Activated CD8-positive, alpha-beta memory T cell treated with anti-CD3 and anti-CD28 coated beads for 4 hours (primary cell): Measurements from ENCODE around the gene SHC2.
"Not testable (repeated sequence)": the region's sequence is repeated elsewhere in the genome, so short reads cannot be mapped to it uniquely, and the experiment has no call there.

Experiments
- DNase-seq, 2 donors: peaks; one replicate each; pipeline ENCODE4 v3.0.0-alpha.2; 2020; ENCODE audit warnings: low read depth in 2 of 2

Gene SHC2

DNA sequence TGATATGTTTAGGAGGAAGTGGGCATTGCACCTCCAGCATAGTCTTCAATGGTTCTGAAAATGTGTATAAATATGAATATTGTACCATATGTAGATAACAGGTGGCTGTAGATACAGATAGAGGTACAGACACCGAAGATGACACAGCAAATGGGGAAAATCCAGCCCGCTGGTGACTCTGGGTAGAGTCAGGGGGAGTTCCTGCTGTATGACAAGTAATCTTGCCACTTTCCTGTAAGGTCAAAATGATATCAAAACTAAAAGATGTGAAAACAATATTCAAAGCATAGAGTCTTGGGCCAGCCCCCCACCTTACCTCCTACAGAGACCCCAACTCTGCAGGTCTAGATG is 69.7 kb downstream of the SHC2 start:
- no peak for DNase-seq

DNA sequence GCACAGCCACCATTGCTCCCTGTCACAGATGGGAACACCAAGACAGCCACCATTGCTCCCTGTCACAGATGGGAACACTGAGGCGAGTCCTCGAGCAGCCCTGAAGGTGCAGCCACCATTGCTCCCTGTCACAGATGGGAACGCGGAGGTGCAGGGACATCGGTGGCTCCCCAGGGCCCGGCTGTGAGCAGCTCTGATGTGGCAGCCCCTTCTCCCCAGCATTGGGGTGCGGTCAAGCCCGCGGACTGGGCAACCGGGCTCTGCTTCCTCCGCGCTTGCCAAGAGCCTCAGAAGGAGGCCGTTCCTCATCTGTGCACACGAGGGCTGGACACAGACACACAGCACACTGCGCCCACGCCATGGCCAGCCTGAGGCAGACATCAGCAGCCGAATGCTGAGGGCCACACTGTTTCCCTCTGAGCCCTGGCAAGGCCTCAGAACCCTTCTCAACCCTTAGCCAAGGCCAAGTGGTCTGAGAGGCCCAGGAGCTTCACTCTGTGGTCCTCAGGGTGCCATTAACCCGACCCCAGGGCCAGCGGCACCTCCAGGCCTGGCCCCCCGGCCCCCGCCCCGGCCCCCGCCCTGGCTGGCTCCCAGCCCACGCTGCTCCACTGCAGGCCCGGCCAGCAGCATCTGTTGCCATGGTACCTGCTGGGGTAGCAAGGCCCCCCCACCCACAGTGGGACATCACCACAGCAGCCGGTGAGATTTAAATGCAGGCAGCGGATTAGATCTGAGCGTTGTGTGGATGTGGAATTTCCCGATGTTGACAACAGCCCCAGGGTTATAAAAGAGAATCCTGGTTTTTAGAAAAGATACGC is 70.2 kb downstream of the SHC2 start:
- DNase-seq = no peak

DNA sequence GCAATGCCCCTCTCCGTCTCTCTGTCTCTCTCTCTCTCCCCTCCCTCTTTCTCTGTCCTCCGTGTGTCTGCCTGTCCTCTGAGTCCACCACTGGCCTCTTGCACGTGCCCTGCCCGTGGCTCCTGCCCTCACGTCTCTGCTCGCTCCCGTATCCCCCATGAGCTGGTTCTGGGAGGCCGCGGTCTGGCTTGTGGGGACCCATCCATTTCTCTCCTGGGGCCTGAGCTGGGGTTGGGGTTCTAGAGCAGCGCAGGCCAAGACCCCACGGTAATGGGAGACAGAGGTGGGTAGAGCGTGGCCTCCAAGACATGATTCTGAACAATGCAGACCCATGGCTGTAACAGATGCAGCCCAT is 70.9 kb downstream of the SHC2 start:
- DNase-seq = no peak

DNA sequence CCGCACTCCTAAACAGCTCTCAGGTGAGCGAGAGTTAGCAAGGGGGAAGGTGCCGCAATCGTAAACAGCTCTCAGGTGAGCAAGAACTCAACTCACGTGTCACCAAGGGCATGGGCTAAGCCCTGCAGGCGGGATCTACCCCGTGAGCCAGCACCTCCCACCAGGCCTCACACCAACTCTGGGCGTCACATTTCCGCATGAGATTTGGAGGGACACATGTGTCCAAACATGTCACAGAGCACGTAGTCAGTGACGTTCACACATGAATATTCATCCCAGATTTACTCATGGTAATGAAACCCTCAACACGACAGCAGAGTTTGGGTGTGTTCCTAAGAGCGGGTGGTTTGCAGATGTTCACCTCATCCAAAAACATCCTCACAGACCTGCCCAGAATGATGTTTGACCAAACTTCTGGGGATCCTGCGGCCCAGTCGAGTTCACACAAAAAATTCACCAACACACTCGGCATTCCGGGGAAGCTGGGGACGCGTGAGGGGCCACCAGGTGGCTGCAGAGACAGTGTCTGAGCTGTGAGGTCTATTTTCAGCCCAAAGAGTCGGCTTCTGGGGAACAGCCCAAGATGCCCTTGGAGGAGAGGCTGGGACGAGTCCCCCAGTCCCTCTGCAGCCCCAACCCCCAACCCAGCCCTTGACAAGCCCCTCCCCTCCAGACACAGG is 71.4 kb downstream of the SHC2 start:
- DNase-seq = no peak

DNA sequence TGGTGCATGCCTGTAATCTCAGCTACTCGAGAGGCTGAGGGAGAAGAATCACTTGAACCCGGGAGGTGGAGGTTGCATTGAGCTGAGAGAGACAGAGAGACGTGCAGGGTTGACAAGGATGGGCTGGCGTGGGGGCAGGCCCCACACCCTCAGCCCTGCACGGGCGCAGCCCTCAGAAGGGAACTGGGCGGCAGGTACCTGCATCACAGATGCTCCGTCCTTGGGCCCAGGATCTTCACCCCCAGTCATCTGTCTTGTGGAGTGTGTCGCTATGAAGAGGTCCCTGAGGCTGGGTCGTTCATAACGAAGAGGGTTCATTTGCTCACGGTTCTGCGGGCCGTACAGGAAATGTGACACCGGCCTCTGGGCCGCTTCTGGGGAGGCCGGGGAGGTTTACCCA is 72.1 kb downstream of the SHC2 start:
- no peak for DNase-seq

DNA sequence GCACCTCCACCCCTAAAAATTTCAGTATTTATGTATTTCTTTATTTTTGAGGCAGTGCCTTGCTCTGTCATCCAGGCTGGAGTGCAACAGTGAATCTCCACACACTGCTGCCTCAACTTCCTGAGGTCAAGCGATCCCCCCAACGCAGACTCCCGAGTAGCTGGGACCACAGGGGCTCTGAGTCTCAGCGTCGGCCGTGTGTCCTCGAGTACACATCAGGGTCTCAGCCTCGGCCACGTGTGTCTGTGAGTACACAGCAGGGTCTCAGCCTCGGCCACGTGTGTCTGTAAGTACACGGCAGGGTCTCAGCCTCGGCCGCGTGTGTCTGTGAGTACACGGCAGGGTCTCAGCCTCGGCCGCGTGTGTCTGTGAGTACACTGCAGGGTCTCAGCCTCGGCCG is 73.1 kb downstream of the SHC2 start:
- DNase-seq = no peak

DNA sequence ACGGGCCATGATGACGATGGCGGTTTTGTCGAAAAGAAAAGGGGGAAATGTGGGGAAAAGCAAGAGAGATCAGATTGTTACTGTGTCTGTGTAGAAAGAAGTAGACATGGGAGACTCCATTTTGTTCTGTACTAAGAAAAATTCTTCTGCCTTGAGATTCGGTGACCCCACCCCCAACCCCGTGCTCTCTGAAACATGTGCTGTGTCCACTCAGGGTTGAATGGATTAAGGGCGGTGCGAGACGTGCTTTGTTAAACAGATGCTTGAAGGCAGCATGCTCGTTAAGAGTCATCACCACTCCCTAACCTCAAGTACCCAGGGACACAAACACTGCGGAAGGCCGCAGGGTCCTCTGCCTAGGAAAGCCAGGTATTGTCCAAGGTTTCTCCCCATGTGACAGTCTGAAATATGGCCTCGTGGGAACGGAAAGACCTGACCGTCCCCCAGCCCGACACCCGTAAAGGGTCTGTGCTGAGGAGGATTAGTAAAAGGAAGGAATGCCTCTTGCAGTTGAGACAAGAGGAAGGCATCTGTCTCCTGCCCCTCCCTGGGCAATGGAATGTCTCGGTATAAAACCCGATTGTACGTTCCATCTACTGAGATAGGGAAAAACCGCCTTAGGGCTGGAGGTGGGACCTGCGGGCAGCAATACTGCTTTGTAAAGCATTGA is 74.1 kb downstream of the SHC2 start:
- not testable (repeated sequence) for DNase-seq

DNA sequence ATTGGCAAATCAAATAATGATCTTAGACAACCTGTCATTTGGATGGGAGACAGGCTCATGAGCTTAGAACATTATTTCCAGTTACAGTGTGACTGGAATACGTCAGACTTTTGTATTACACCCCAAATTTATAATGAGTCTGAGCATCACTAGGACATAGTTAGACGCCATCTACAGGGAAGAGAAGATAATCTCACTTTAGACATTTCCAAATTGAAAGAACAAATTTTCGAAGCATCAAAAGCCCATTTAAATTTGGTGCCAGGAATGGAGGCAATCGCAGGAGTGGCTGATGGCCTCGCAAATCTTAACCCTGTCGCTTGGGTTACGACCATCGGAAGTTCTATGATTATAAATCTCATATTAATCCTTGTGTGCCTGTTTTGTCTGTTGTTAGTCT is 74.6 kb downstream of the SHC2 start:
- DNase-seq = not testable (repeated sequence)

DNA sequence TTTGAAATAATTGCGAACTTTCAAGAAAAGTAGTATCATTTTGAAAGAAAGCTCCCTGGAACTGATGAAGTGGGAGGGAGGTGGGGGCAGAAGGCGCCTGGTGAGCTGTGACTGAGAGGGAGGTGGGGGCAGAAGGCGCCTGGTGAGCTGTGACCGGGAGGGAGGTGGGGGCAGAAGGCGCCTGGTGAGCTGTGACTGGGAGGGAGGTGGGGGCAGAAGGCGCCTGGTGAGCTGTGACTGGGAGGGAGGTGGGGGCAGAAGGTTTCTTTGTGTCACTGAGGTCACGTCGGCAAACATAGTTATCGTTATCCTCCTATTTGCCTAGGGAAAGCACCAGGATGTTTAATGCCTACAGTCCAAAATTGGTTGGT is 76.0 kb downstream of the SHC2 start:
- no peak for DNase-seq

DNA sequence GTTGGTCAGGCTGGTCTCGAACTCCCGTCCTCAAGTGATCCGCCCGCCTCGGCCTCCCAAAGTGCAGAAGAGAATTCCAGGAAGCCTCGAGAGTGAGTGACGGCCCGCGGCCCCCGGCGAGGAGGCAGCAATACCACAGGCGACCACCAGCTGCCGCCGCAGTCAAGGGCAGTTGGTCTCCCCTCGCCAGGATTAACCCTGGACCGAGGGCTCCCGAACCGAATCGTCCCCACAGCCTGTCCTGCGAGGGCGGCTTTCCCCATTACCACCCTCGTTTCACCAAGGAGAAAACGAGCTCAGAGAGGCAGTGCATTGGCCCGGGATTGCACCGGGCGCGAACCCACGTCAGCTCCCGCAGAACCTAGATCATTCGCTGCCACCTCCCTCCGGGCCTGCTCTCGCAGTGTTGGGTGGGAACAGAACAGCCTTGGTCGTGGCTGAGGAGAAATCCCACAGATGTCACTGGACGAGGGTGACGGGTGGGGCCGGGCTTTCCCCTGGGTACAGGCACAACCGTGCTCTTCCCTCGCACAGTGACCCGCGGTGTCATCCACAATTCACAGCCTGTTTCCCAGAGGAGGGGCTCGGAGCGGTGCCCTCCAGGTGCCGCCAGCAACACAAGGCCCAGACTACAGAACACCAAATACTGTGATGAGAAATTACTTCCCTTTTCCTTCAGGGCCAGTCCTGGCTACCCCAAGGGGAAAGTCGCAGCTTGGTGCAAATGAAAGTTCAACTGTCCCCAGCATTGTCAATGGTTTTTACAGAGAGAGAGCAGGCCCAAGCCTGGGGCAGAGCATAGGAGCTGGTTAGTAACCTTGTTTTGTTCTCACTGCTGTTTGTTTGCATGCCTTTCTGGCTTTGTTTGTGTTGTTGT is 76.7 kb downstream of the SHC2 start:
- no peak for DNase-seq

DNA sequence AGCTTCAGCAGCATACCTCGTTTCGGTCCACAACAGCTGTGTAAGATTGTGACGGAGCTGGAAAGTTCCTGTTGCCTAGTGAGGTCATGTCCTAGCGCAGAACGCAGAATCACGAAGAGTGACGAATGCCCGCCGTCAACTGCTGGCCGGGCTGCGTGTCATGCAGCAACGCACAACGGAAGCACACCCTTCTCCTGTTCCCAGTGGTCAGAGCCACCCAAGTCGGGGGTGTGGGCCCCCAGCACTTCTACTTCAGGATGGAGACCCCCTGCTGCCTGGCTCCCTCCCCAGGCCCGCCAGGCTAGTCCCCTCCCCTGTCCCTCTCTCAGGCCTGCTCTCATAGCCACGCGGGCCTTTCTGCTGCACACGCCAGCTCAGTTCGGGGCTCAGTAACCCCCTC is 77.8 kb downstream of the SHC2 start:
- DNase-seq = no peak

DNA sequence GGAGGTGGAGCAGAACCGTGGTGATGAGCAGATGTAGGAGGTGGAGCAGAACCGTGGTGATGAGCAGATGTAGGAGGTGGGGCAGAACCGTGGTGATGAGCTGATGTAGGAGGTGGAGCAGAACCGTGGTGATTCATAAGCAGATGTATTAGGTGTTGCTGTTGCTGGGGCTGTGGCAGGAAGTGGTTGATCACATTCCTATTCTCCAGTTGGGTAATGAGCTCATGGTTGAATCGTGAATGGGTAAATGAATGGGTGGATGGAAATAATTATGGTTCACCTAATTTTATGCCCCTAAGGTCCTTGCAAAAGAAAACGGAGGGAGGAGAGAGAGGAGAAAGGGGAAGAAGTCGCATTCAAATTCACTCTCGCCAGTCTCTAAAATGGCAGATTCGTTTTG is 78.3 kb downstream of the SHC2 start:
- peak in 1 of 2 donors; percentile 32 for DNase-seq

DNA sequence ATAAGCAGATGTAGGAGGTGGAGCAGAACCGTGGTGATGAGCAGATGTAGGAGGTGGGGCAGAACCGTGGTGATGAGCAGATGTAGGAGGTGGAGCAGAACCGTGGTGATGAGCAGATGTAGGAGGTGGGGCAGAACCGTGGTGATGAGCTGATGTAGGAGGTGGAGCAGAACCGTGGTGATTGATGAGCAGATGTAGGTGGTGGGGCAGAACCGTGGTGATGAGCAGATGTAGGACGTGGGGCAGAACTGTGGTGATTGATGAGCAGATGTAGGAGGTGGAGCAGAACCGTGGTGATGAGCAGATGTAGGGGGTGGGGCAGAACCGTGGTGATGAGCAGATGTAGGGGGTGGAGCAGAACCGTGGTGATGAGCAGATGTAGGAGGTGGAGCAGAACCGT is 78.9 kb downstream of the SHC2 start:
- not testable (repeated sequence) for DNase-seq

DNA sequence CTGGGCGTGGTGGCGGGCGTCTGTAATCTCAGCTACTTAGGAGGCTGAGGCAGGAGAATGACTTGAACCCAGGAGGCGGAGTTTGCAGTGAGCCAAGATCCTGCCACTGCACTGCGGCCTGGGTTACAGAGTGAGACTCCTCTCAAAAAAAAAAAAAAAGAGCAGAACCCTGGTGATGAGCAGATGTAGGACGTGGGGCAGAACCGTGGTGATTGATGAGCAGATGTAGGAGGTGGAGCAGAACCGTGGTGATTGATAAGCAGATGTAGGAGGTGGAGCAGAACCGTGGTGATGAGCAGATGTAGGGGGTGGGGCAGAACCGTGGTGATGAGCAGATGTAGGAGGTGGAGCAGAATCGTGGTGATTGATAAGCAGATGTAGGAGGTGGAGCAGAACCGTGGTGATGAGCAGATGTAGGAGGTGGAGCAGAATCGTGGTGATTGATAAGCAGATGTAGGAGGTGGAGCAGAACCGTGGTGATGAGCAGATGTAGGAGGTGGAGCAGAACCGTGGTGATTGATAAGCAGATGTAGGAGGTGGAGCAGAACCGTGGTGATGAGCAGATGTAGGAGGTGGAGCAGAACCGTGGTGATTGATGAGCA is 80.1 kb downstream of the SHC2 start:
- DNase-seq = not testable (repeated sequence)

DNA sequence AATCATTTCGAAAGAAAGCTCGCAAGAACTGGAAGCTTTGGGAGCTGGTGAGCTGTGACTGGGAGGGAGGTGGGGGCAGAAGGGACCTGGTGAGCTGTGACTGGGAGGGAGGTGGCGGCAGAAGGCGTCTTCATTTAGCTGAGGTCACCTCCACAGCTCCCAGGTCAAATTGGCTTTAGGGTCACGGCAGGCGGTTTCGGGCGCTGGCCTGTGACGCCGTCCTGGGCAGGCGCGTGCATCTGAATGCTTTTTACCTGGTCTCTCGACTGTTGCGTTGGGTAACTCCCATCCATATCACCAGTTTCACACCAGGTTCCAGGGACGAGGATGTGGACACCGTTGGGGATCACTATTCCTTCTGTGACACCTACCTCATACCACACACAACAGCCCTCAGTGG is 81.0 kb downstream of the SHC2 start:
- no peak for DNase-seq

DNA sequence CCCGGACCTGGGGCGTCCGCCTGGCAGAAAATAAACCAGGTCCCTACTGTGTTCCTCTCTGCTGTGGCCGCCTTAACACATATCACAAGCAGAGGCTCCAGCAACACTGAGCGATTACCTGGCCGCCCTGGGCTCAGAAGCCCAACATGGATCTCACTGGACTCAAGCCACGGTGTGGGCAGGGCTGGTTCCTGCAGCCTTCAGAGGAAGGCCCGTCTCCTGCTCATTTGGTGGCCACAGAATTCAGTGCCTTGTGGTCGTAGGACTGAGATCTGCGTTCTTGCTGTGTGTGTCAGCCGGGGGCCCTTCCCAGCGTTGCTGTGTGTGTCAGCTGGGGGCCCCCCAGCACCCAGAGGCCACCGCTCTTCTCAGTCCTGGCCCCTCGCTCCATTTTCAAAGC is 82.1 kb downstream of the SHC2 start:
- DNase-seq = no peak

DNA sequence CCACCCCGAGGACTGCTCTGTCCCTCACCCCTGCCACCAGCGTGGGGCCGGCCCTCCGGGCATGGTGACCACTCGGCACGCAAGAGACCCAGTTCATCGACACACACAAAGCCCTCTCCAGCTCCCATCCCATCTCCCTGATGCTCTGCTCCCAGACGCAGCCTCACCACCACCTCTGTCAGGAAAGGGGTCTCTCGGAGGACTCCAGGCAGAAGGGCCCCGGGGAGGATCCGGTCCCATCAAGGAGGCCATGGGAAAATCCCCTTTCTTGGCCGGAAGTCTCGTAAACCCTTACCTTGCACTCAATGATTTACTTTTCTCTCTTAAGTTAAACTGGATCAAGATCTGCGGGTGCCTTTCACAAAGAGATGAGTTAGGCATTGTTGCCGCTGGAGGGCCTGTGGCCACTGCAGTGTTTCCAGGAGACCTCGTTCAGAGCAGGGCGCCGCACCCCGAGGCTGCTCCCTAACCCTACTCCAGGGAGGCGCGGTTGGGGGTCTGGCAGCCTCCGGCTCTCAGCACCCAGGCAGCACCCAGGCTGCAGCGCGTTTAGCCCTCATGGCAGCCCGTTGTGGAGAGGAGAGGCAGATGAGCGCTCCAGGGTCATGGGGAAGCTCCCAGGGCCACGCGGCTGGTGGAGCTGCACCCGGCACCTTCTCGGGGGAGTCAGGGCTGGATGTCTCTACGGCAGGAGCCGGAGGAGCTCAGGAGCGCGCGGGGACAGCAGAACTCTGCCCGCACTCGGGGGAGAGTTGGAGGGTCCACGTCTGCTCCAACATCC is 82.8 kb downstream of the SHC2 start:
- no peak for DNase-seq

DNA sequence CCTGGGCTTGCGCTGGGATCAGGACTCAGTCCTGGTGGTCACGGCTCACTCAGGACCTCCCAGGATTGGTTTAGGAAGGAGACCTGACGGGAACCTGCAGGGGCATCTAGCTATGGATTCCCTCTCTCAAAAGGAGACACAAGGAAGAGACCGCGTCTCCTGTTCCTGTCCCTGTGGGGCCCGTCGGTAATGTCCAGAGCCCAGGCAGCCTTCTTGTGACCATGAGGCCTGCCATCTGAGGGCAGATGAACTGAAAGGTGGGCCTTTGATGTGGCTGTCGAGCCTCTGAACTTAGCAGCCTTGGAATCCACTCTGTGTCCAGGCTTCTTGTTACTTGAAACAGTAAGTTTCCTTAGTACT is 84.7 kb downstream of the SHC2 start:
- DNase-seq = no peak

DNA sequence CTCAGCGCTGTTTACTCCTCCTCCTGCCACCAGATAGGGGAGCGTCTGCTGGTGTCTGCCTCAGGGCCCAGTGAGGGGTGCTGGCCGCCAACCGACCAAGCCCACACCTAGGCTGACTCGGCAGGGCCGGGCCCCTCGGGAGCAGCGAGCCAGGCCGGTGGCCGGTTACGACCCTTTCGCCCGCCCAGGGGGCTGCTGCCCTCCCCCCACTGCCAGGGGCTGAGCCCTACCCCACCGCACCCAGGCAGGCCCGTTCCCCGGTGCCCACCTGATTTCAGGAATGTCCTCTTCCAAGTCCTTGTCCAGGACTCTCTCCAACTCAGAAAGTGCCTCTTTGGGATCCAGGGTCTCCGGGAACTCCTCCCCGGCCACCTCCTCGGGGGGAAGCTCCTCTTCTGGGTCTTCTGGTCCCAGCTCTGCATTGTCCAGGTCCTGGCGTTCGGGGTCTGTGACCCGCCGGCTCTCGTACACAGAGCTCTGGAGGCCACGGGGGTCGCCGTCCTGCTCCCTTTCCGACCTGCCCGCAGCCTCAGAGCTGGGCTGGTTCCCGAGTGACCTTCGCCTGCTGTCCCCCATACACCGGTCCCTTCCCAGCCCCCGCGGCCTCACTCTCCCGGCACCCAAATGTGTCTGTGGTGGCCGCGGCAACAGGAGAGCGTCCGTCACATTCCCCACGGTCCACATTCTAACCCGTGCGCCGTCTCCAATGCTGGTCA is 85.3 kb downstream of the SHC2 start:
- DNase-seq = no peak

DNA sequence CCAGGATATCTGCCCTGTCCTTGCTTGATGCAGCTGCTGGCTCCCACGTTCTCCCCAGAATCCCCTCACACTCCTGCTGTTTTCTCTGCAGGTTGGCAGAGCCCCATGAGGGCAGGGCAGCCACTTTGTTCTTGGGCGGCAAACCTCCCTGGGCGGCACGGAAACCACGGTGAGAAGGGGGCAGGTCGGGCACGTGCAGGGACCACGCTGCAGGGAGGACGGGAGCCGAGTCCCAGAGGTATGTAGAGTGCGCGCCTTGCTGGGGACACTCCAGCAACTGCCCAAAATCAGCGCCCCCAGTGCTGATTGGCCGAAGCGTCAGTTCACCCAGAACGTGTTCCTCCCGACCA is 86.0 kb downstream of the SHC2 start:
- no peak for DNase-seq
